ENCODE results near the gene DNAJB13. TPM values are rescaled to one million over a fixed set of nuclear protein-coding genes. Genes with fewer than 3 reads are reported as not detected.

The DNAJB13 gene
- polyA plus RNA-seq, 1 donor from 2014 or later: not detected

DNA sequence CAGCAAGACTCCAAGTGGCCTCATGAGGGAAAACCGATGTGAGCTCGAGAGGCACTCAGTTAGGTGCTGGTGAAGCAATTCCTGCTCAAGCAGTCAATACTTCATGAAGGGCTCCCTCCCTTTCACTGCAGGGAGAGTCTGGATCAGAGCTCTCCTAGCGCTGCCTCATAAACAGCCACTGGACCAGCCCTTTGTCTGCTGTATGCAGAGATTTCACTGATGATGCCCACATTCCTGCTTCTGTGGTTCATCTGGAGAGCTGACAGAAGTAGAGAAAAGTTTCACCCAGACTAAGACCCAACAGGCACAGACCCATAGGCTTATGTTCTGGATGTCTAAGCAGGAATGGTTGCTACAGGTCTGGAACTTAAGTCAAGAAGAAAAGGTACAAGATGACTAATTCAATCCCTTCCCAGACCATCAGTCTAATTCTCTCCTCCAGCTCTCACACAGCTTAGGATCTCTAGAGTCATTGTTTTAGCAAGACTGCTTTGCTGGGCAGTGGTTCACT is 27.8 kb downstream of the DNAJB13 start:
- H2AFZ ChIP-seq (ENCODE audit: low read depth, low read length): no peak overlapping the region
- no peaks in the 10 kb centered on the region for H3K36me3 ChIP-seq (ENCODE audit: insufficient read depth, low read length)
- no peak overlapping the region for H3K4me3 ChIP-seq (ENCODE audit: low read length)
- no peaks in the 10 kb centered on the region for H3K27me3 ChIP-seq (ENCODE audit: insufficient read depth, low read depth, low read length)
- TF ChIP-seq POLR2AphosphoS5 (IDR thresholded peaks at IDR 0.05): no peak
- no peak for TF ChIP-seq RAD21 (conservative IDR thresholded peaks at IDR 0.05)
- TF ChIP-seq SMC3 (conservative IDR thresholded peaks at IDR 0.05; ENCODE audit: poor library complexity): no peak
- TF ChIP-seq, protein P1, sequence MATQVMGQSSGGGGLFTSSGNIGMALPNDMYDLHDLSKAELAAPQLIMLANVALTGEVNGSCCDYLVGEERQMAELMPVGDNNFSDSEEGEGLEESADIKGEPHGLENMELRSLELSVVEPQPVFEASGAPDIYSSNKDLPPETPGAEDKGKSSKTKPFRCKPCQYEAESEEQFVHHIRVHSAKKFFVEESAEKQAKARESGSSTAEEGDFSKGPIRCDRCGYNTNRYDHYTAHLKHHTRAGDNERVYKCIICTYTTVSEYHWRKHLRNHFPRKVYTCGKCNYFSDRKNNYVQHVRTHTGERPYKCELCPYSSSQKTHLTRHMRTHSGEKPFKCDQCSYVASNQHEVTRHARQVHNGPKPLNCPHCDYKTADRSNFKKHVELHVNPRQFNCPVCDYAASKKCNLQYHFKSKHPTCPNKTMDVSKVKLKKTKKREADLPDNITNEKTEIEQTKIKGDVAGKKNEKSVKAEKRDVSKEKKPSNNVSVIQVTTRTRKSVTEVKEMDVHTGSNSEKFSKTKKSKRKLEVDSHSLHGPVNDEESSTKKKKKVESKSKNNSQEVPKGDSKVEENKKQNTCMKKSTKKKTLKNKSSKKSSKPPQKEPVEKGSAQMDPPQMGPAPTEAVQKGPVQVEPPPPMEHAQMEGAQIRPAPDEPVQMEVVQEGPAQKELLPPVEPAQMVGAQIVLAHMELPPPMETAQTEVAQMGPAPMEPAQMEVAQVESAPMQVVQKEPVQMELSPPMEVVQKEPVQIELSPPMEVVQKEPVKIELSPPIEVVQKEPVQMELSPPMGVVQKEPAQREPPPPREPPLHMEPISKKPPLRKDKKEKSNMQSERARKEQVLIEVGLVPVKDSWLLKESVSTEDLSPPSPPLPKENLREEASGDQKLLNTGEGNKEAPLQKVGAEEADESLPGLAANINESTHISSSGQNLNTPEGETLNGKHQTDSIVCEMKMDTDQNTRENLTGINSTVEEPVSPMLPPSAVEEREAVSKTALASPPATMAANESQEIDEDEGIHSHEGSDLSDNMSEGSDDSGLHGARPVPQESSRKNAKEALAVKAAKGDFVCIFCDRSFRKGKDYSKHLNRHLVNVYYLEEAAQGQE (IDR thresholded peaks at IDR 0.05; ENCODE audit: borderline replicate concordance): no peak
- TF ChIP-seq EP300 (conservative IDR thresholded peaks at IDR 0.05; ENCODE audit: poor library complexity, severe bottlenecking): no peak
- no peak for TF ChIP-seq MXI1 (conservative IDR thresholded peaks at IDR 0.05; ENCODE audit: poor library complexity, severe bottlenecking)
- TF ChIP-seq, protein P2, sequence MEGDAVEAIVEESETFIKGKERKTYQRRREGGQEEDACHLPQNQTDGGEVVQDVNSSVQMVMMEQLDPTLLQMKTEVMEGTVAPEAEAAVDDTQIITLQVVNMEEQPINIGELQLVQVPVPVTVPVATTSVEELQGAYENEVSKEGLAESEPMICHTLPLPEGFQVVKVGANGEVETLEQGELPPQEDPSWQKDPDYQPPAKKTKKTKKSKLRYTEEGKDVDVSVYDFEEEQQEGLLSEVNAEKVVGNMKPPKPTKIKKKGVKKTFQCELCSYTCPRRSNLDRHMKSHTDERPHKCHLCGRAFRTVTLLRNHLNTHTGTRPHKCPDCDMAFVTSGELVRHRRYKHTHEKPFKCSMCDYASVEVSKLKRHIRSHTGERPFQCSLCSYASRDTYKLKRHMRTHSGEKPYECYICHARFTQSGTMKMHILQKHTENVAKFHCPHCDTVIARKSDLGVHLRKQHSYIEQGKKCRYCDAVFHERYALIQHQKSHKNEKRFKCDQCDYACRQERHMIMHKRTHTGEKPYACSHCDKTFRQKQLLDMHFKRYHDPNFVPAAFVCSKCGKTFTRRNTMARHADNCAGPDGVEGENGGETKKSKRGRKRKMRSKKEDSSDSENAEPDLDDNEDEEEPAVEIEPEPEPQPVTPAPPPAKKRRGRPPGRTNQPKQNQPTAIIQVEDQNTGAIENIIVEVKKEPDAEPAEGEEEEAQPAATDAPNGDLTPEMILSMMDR (IDR thresholded peaks at IDR 0.05; ENCODE audit: poor library complexity, severe bottlenecking): no peak
- H3K9me3 ChIP-seq (ENCODE audit: low read length): no peaks in the 10 kb centered on the region
- H3K79me2 ChIP-seq (replicated peaks; ENCODE audit: insufficient read depth, low read length): no peaks in the 10 kb centered on the region
- no peaks in the 10 kb centered on the region for H3K9me2 ChIP-seq (ENCODE audit: insufficient read depth, low read length)
- no peak overlapping the region for H3K27ac ChIP-seq (ENCODE audit: low read length)
- H3K9ac ChIP-seq (ENCODE audit: low read length): no peak overlapping the region
- H3K4me2 ChIP-seq (ENCODE audit: low read length): no peak overlapping the region
- H3F3A ChIP-seq (ENCODE audit: insufficient read depth, low read length, poor library complexity, severe bottlenecking): no peaks in the 10 kb centered on the region
- no peaks in the 10 kb centered on the region for H4K20me1 ChIP-seq (ENCODE audit: insufficient read depth)

DNA sequence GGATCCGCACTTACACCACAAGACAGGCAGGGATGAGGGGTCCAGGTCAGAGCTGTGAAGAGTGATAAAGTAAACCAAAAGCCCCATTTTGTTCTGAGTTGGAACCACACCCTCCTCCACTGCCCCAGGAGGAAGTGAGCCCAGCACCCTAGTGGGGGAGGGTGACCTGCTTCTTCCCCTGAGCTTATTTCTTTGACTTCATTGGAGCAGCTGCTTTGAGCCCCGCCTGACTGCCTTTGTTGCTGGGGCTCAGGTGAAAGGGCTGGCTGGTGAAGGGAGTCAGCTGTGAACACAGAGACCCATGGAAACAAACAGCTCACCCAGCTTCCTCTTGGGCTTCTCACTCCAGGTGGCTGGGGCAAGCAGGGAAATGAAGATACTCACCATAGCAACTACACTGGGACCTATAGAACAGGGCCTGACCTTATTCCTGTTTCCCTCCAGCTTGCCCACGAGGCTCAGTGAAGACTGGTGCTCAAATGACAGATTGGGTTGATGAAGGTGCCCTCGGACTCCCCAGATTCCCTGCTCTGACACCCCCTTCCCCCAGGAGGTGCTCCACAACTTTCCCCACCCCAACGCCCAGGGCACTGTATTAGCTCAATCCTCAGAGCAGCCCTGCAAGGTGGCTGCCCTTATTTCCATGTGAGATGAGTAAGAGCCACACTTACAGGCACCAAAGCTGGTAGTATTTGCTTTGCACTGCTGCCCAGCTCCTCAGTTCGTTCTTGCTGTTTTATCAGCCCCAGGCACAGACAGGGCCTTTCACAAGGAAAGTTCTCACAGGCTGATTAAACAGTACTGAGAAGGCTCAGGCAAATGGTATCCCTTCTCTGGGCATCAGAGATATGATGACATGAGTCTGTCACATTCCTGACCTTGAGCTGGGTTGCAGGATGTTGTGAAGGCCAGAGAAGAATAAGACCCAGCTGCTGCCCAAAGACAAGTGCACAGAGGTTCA is 29.5 kb downstream of the DNAJB13 start:
- H3K4me3 ChIP-seq (ENCODE audit: low read length): no peak overlapping the region
- H3K36me3 ChIP-seq (ENCODE audit: insufficient read depth, low read length): no peaks in the 10 kb centered on the region
- no peak overlapping the region for H3K27ac ChIP-seq (ENCODE audit: low read length)

More for the DNA sequence above, 29.5 kb downstream of the DNAJB13 start:
- Histone ChIP-seq H3F3A (ENCODE audit: insufficient read depth, low read length, poor library complexity, severe bottlenecking) (no peaks in the 10 kb centered on the region), H3K9ac (ENCODE audit: low read length) (no peak overlapping the region), H4K20me1 (ENCODE audit: insufficient read depth) (no peaks in the 10 kb centered on the region), H3K9me3 (ENCODE audit: low read length) (no peaks in the 10 kb centered on the region), H3K4me2 (ENCODE audit: low read length) (no peak overlapping the region), H3K27me3 (ENCODE audit: insufficient read depth, low read depth, low read length) (no peaks in the 10 kb centered on the region), H3K79me2 (replicated peaks; ENCODE audit: insufficient read depth, low read length) (no peaks in the 10 kb centered on the region), H3K9me2 (ENCODE audit: insufficient read depth, low read length) (no peaks in the 10 kb centered on the region), H2AFZ (ENCODE audit: low read depth, low read length) (no peak overlapping the region)
- no peak for TF ChIP-seq RAD21 (conservative IDR thresholded peaks at IDR 0.05)
- TF ChIP-seq TAF1 (IDR thresholded peaks at IDR 0.05; ENCODE audit: low read depth): no peak
- TF ChIP-seq, protein P1 (IDR thresholded peaks at IDR 0.05; ENCODE audit: borderline replicate concordance): no peak
- TF ChIP-seq, protein P2 (IDR thresholded peaks at IDR 0.05; ENCODE audit: poor library complexity, severe bottlenecking): no peak
- TF ChIP-seq EP300 (conservative IDR thresholded peaks at IDR 0.05; ENCODE audit: poor library complexity, severe bottlenecking): no peak
- TF ChIP-seq SMC3 (conservative IDR thresholded peaks at IDR 0.05; ENCODE audit: poor library complexity): no peak
- no peak for TF ChIP-seq POLR2AphosphoS5 (IDR thresholded peaks at IDR 0.05)
- no peak for TF ChIP-seq MXI1 (conservative IDR thresholded peaks at IDR 0.05; ENCODE audit: poor library complexity, severe bottlenecking)
- TF ChIP-seq EZH2 (IDR thresholded peaks at IDR 0.05; ENCODE audit: borderline replicate concordance, insufficient read depth, low read length, poor library complexity, severe bottlenecking): no peak
